Endothelial cell of umbilical vein (primary cell): Measurements from ENCODE around the gene ZYX. TPM values are rescaled to one million over a fixed set of nuclear protein-coding genes. Genes with fewer than 3 reads are reported as not detected.

ENCODE experiments used
- BruUV-seq: library from RNA; stranded (reverse); fragments of 400-500 nt; replicated peaks from 2 replicates; lab custom pipeline; 2021; lab: Mats Ljungman, UMichigan
- CTCF ChIA-PET: fragments of 300-600, 350-600 bp; sonication (Branson Sonifier 250); formaldehyde crosslinking; loops from one replicate; lab custom pipeline; 2021; ENCODE audit warnings: antibody characterized with exemption, inconsistent platforms; lab: Charles Lee
- POLR2A ChIA-PET: fragments of 300-600, 350-600 bp; sonication (Branson Sonifier 250); formaldehyde crosslinking; loops from one replicate; lab custom pipeline; 2021; ENCODE audit warnings: antibody characterized with exemption, inconsistent platforms; lab: Charles Lee
- DNase-seq: peaks from one replicate; pipeline ENCODE4 v3.0.0-alpha.2; 2011; ENCODE audit warnings: low read depth, low spot score
- FAIRE-seq: peaks from 2 replicates; lab custom pipeline; 2011; peaks lifted over from hg19 to GRCh38; lab: Jason Lieb, UNC
- H2AFZ ChIP-seq: 2 replicates; pipeline ENCODE4 v1.6.0; 2012; ENCODE audit warnings: low read depth, low read length, control low read depth, inconsistent platforms
- H3K27ac ChIP-seq: 2 replicates; pipeline ENCODE4 v1.5.1; 2011; ENCODE audit warnings: low read depth, mild to moderate bottlenecking, control low read depth, low read length, moderate library complexity; ENCODE audit not compliant: insufficient read depth
- H3K27me3 ChIP-seq, 2 experiments: 2 replicates each; pipeline versions ENCODE4 v1.6.0 to v1.6.1; 2011; ENCODE audit warnings: low read length in 2 of 2, mixed read lengths in 1 of 2; ENCODE audit not compliant: control insufficient read depth in 2 of 2, insufficient read depth in 2 of 2
- H3K36me3 ChIP-seq, 2 experiments: 2 replicates in 1 of 2; 3 replicates in 1 of 2; pipeline ENCODE4 v1.5.1; 2011; ENCODE audit warnings: low read length in 2 of 2, mild to moderate bottlenecking in 1 of 2, moderate library complexity in 1 of 2; ENCODE audit not compliant: control insufficient read depth in 2 of 2, insufficient read depth in 2 of 2; ENCODE audit errors: extremely low read depth in 1 of 2
- H3K4me1 ChIP-seq: 3 replicates; pipeline ENCODE4 v1.5.1; 2011; ENCODE audit warnings: mild to moderate bottlenecking, low read length; ENCODE audit not compliant: control insufficient read depth, insufficient read depth; ENCODE audit errors: extremely low read depth
- H3K4me2 ChIP-seq: 2 replicates; pipeline ENCODE4 v1.6.1; 2011; ENCODE audit warnings: low read length, control low read depth, mixed read lengths; ENCODE audit not compliant: insufficient read depth
- H3K4me3 ChIP-seq, 3 experiments: fragments of 200-600 bp in 1 of 3; sonication (generic), shearing (Covaris generic) in 1 of 3; replicated peaks in 1 of 3; 2 replicates each; pipeline ENCODE4 v1.5.1; 2011 to 2016; ENCODE audit warnings: control low read depth in 3 of 3, low read length in 3 of 3, mild to moderate bottlenecking in 2 of 3, inconsistent platforms in 1 of 3, low read depth in 1 of 3, moderate library complexity in 1 of 3; ENCODE audit not compliant: insufficient read depth in 1 of 3
- H3K79me2 ChIP-seq: 2 replicates; pipeline ENCODE4 v1.6.0; 2012; ENCODE audit warnings: low read length, inconsistent platforms; ENCODE audit not compliant: control insufficient read depth, insufficient read depth
- H3K9ac ChIP-seq: replicated peaks from 2 replicates; pipeline ENCODE3; 2011; ENCODE audit warnings: low read length, control low read depth; ENCODE audit not compliant: insufficient read depth; ENCODE audit errors: extremely low read depth
- H3K9me1 ChIP-seq: replicated peaks from 3 replicates; pipeline ENCODE4 v1.6.0; 2011; ENCODE audit warnings: mild to moderate bottlenecking, low read length; ENCODE audit not compliant: control insufficient read depth, insufficient read depth; ENCODE audit errors: extremely low read depth
- H3K9me3 ChIP-seq: replicated peaks from 2 replicates; pipeline ENCODE4 v1.5.1; 2012; ENCODE audit warnings: low read length, inconsistent platforms; ENCODE audit not compliant: control insufficient read depth, insufficient read depth
- H4K20me1 ChIP-seq: replicated peaks from 2 replicates; pipeline ENCODE3; 2011; ENCODE audit warnings: mild to moderate bottlenecking, low read length; ENCODE audit not compliant: control insufficient read depth, insufficient read depth; ENCODE audit errors: extremely low read depth
- FOS ChIP-seq: IDR thresholded peaks from 2 replicates; pipeline ENCODE4 v1.6.1; 2011; ENCODE audit warnings: mild to moderate bottlenecking, low read length, moderate library complexity, borderline replicate concordance; ENCODE audit not compliant: insufficient read depth
- GATA2 ChIP-seq: IDR thresholded peaks from 2 replicates; pipeline ENCODE4 v1.7.0; 2011; ENCODE audit warnings: low read depth, mild to moderate bottlenecking, moderate library complexity, mixed read lengths, low read length; ENCODE audit not compliant: insufficient read length, insufficient read depth
- JUN ChIP-seq: IDR thresholded peaks from 2 replicates; pipeline ENCODE4 v1.6.1; 2011; ENCODE audit warnings: borderline replicate concordance, low read depth; ENCODE audit not compliant: insufficient read length, insufficient read depth
- MYC ChIP-seq: IDR thresholded peaks from one replicate; pipeline ENCODE4 v1.6.1; 2011; ENCODE audit warnings: mild to moderate bottlenecking, low read depth, low read length
- POLR2AphosphoS5 ChIP-seq: IDR thresholded peaks from 2 replicates; pipeline ENCODE4 v1.6.1; 2012; ENCODE audit warnings: low read depth, mild to moderate bottlenecking, control low read depth, low read length, moderate library complexity; ENCODE audit not compliant: insufficient read depth
- dilution Hi-C: fragments of 300-500 bp; cut with MboI; formaldehyde crosslinking; loops from one replicate; pipeline ENCODE4 v1.15.0; 2019; ENCODE audit warnings: low sequenced_read_pairs; ENCODE audit not compliant: extremely low pct_ligation_motif_present
- intact Hi-C: fragments of 100-400 bp; cut with micrococcal nuclease; formaldehyde crosslinking; loops from one replicate; pipeline ENCODE4 v1.10.0; 2022
- polyA plus RNA-seq, 4 experiments: library from polyadenylated mRNA; depleted of rRNA in 3 of 4; stranded (reverse) in 3 of 4; unstranded in 1 of 4; fragments of >200 nt; gene quantifications; 2 replicates each; pipeline versions ENCODE4 v1.2.1 to v1.2.3, GENCODE V29; 2011 to 2012; ENCODE audit warnings: missing spikeins in 1 of 4
- total RNA-seq: library from RNA; stranded (reverse); gene quantifications from 2 replicates; pipeline ENCODE4 v1.2.3, GENCODE V29; 2021
- TF ChIP-seq, protein P1 (sequence below), 2 donors: IDR thresholded peaks; 1 replicate in 1 of 2; 2 replicates in 1 of 2; pipeline ENCODE4 v1.5.1; 2011; ENCODE audit warnings: low read length in 2 of 2, mild to moderate bottlenecking in 2 of 2, moderate library complexity in 2 of 2, control low read depth in 1 of 2, inconsistent platforms in 1 of 2, low read depth in 1 of 2; ENCODE audit not compliant: insufficient read depth in 1 of 2; ENCODE audit errors: extremely low read depth in 1 of 2
- TF ChIP-seq, protein P2 (sequence below): IDR thresholded peaks from 2 replicates; pipeline ENCODE4 v1.6.1; 2011; ENCODE audit not compliant: insufficient read depth, insufficient read length

ZYX gene
- total and polyA plus RNA-seq, 2 donors (not counting 3 experiments of a cell fraction or from before 2014, with no cell fraction given): 196 to 545 TPM

DNA sequence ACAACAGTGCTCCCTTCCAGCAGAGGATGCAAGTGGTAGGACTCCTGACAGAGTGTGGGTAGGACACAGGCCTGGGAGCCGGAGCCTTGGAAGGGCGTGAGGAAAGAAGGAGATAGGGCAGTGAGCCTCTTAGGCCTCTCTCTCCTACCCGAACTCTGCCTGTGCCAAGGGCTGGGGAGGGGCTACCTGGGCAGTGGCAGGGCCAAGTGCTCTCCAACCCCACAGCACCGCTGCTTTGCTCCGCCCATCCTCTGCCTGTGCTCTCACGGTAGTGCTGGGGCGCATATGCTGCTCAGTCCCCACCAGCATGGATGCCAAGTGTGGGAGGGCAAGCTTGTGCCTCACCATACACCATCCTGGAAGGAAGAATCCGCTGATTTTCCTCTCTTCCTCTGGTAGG lies 26.2 kb upstream of the ZYX start:
- peaks cover 0 to under 1% of the 10 kb centered on the region in 2 experiments for H3K27me3 ChIP-seq
- no peaks in the 10 kb centered on the region for H3K79me2 ChIP-seq
- POLR2A ChIA-PET: no interaction called here
- H3K4me2 ChIP-seq: no peak overlapping the region
- no peaks in the 10 kb centered on the region for H3K9me3 ChIP-seq
- FAIRE-seq (no peak), DNase-seq (no peak)
- BruUV-seq: no TSS peak
- no peaks in the 10 kb centered on the region for H4K20me1 ChIP-seq
- no peak overlapping the region for H2AFZ ChIP-seq
- no peaks in the 10 kb centered on the region for H3K4me1 ChIP-seq
- dilution Hi-C loops (no loop called here), intact Hi-C loops (no loop called here)
- H3K36me3 ChIP-seq: no peaks in the 10 kb centered on the region
- H3K9ac ChIP-seq: no peak overlapping the region
- CTCF ChIA-PET: interaction anchor here (1.0 to 1.5 kb wide), 3 partner anchors 17 to 20 kb away, joined by 3 read pairs; no protein-coding TSS in a partner anchor
- H3K9me1 ChIP-seq: no peaks in the 10 kb centered on the region
- no peak overlapping the region for H3K4me3 ChIP-seq
- TF ChIP-seq, protein P1, sequence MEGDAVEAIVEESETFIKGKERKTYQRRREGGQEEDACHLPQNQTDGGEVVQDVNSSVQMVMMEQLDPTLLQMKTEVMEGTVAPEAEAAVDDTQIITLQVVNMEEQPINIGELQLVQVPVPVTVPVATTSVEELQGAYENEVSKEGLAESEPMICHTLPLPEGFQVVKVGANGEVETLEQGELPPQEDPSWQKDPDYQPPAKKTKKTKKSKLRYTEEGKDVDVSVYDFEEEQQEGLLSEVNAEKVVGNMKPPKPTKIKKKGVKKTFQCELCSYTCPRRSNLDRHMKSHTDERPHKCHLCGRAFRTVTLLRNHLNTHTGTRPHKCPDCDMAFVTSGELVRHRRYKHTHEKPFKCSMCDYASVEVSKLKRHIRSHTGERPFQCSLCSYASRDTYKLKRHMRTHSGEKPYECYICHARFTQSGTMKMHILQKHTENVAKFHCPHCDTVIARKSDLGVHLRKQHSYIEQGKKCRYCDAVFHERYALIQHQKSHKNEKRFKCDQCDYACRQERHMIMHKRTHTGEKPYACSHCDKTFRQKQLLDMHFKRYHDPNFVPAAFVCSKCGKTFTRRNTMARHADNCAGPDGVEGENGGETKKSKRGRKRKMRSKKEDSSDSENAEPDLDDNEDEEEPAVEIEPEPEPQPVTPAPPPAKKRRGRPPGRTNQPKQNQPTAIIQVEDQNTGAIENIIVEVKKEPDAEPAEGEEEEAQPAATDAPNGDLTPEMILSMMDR (IDR thresholded peaks at IDR 0.05; ENCODE audit: extremely low read depth in 1 of 2, insufficient read depth in 1 of 2, low read depth in 1 of 2, low read length in 2 of 2): no peak
- TF ChIP-seq JUN (no peak), MYC (no peak), FOS (no peak), GATA2 (no peak), POLR2AphosphoS5 (no peak)
- TF ChIP-seq, protein P2, sequence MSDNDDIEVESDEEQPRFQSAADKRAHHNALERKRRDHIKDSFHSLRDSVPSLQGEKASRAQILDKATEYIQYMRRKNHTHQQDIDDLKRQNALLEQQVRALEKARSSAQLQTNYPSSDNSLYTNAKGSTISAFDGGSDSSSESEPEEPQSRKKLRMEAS: no peak
- H3K27ac ChIP-seq: no peak overlapping the region
